HG02884 (cell line): Measurements from ENCODE around the gene SLC1A4.

Experiments
- ATAC-seq: cut with Tn5 transposase; IDR thresholded peaks from one replicate; pipeline ENCODE4 v1.9.1; 2021; ENCODE audit warnings: mild to moderate bottlenecking, moderate library complexity; ENCODE audit not compliant: unreplicated experiment

Gene SLC1A4

DNA sequence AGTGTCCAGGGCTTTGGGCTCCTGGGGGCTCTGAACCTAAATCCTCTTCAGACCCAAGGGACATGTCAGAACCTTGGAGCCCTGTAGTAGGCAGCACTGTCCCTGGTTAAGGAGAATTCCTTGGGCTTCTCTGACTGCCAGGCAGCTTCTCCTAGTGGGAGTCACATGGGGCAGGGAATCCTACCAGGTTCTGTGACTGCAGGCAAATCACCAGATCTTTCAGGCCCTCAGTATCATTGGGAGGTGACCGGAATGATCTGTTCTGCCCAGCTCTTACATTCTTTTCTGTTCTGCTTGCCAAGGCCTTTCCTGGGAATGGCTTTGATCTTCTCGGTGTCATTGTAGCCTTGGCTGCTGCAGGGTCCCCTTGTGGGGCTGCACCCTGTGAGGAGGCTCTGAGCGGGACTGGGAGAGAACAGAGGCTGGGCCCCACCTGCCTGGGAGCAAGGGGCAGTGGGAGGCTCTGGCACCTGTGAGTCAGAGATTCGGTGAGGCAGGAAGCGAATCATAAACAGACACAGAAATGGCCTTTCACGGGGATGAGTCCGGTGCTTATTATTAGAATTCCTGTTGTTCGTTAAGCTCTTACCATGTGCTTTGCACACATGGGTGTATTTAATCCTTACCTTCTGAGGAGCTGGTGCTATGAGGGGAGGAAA, 81.1 kb downstream of the SLC1A4 start:
- no peak for ATAC-seq

DNA sequence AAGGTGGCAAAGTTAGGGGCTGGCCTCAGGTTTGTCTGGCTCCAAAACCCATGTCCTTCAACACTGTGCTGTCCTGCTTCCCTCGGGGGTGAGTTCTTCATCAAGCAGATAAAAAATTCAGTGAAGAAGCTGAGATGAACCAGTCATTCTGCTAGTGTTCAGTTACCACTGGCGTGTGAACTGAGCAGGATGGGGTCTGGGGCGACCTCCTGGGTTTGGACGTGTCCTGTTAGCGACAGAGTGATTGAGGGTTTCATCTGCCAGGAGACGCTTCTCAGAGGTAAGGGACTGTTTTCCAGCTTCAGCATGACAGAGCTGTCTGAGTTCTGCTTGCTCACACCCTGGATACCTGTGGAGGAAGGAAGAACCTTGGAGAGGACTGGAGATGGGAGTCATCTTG, 81.7 kb downstream of the SLC1A4 start:
- ATAC-seq: no peak

DNA sequence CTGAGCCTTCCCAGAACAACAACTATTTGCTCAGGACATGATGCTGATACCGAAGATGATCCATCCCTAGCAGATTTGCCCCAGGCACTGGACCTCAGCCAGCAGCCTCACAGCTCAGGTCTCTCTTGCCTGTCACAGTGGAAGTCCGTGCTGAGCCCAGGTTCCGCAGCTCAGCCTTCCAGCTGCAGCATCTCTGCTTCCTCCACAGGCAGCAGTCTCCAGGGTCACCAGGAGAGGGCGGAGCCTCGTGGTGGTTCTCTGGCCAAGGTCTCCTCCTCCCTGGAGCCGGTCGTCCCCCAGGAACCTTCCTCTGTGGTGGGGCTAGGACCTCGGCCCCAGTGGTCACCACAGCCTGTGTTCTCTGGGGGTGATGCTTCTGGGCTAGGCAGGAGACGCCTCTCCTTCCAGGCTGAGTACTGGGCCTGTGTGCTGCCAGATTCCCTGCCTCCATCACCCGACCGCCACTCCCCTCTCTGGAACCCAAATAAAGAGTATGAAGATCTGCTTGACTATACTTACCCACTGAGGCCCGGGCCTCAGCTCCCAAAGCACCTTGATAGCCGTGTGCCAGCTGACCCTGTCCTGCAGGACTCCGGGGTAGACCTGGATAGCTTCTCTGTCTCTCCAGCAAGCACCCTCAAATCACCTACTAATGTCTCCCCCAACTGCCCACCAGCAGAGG, 82.4 kb downstream of the SLC1A4 start:
- ATAC-seq: no peak

GRCh38 chr2:65072181-65072970, 83.2 kb downstream of the SLC1A4 start:
- ATAC-seq: no peak
